T-helper 22 cell (primary cell): ENCODE measurements around the gene CDH11.

Experiments used
- DNase-seq: peaks from one replicate; pipeline ENCODE4 v3.0.0-alpha.2; 2020; ENCODE audit warnings: low read depth

CDH11 gene

DNA sequence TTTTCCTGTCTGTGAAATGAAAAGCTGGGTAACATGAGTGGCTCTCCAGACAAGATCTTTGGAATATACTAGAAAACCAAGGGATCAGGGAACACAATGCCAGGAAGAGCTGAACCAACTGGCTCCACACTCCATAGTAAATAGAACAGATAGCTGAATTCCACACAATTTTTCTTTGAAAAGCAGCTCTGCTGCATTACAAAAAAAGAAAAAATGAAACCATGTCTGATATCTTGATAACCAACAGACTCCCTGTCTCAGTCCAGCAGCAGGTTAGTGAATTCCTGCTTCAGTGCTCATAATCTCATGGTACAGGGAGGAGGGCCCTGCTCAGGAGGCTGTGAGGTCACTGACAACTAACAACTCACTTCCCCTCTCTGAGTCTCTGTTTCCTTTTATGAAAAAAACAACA, 97.1 kb downstream of the CDH11 start:
- DNase-seq, result no peak

DNA sequence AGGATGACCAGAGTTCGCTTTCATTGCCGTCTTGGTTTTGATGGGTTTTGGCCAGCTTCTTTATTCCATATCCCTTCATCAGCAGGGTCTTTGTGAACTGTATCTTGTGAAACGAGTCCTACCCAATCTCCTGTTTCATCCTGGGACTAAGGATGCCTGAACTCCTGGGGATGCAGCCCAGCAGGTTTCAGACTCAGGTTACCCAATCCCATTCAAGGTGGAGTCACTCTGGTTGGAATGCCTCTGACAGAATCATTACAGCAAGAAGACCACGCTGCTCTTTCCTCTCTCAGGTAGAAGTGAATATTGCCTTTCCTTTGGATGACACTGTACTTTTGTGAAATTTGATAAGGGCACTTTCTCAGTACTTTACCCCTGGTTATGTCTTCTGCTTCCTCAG, 98.1 kb downstream of the CDH11 start:
- no peak for DNase-seq

DNA sequence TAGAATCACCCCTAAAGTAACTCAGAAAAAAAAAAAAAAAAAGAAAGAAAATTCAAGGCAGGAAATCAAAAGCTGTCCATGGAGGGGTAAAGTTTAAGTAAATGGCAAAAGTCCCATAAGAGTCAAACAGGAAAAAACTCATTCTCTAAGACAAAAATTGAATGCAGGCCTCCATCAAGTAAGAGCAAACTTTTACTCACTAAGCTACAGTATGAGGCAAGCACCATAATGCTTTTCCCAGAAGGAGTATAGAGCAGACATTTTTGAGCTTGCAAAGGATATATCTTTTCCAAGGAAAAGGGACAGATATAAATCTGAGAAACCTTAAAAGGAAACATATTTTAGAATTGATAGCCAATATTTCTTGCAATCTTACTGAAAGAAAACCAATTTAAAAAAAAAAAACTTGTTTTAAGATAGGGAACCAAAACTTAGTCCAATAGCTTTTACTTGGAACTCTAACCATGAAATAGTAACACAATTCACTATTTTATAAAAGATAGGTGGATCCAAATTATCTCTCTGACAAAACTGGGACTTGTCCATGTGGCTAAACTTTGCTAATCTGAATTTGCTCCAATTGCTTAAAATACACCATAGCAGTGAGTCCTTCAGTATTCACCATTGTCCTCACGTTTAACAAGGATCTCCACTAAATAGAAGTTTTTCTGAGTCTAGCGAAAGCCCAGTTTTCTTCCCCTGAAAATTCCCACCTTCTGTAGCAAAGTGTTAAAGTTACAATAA, 99.8 kb downstream of the CDH11 start:
- no peak for DNase-seq

DNA sequence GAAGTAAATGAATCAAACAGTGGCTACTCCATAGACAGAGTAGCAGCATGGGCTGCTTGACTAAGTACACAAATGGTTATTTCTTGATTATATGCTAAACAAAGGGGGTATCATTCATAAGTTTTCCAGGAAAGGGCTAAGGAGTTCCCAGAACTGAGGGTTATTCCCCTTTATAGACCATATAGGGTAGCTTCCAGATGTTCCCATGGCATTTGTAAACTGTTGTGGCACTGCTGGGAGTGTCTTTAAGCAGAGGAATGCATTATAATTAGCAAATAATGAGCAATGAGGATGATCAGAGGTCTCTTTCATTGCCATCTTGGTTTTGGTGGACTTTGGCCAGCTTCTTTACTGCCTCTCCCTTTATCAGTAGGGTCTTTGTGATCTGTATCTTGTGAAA, 105.1 kb downstream of the CDH11 start:
- DNase-seq, result no peak

DNA sequence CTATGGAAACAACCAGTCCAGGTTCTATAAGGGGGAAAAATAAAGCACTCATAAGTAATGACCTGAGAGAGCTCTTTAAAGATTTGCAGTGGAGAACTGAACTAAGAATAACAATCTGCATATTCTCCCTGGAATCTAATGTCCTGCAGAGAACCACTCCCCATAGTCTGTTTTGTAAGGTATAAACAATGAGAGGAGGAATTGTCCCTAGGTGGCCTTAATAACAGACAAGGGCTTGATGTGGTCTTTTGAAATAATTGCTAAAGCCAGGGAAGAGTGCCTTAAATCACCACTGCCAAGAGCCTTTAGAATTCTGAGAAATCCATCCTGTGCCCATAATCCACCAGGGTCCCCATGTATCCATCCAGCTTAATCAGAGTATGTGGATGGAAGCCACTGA, 106.3 kb downstream of the CDH11 start:
- no peak for DNase-seq

DNA sequence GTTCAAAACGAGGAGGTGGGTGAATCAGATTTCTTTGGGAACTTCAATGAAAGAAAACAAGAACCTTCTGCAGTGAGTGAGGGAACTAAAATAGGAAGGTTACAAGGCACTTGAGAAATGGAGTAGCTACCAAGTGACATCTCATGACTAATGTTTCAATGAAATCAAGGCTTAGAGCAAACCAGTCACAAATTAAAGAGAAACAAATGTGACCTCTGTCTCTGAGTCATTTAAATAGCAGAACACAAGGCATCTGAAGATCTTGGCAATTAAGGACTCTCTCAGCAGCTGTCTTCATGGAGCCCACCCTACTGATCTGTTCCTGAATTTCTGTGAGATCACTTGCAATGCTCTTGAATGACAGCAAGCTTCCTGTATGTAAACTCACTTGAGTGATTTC, 109.5 kb downstream of the CDH11 start:
- DNase-seq, result no peak

DNA sequence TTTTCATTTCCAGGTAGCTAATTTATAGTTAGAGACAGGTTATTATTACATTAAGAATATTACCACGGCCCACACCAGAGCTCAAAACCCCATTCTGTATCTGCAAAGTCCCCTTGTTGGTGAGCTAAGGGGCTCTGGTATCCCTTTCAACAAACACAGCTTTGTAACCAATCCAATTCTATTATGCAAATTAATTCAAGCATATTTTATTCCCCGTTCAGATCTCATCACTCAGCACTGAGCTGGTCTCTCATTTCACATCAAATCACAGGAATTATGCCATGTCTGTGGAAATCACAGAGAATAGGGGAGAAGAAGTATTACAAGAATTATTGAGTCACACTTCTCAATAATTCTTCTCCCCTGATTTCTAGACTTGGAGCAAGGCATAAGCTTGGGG, 111.7 kb downstream of the CDH11 start:
- DNase-seq, result no peak

DNA sequence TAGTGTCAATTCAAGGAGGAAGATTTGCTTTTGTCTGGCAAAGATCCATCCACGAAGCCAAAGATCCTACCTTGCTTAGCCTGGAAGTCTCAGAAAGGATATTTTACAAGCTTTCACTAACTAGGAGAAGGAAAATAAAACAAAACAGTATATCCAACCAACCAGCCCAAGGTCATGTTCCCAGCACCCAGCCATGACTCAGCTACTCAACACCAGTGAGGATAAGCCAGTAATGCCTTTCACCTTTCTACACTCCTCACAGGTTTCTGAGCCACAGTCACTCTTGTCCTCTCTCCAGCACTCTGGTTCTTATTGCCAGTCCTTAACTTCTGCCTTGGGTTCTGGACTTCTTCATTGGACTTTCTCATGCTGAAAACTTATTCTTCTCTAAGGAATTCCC, 116.2 kb downstream of the CDH11 start:
- DNase-seq, result no peak

DNA sequence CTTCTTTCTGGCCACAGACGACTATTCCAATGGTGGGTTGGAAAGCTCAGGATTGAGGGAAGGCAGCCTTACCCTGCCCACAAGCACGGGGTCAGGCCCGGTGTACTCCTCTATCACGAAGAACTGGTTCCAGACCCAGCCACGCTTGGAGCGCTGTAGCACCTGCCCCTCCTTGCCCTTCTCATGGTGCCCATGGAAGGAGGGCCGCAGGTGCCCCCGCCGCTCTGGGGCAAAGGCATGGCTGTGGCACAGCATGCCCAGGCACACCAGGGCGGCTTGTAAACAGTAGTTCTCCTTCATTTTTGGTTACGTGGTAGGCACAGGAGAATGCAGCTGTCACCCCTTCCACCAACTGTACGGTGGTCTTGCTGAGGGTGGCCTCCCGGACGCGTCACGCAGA, 117.3 kb downstream of the CDH11 start:
- DNase-seq, result no peak

DNA sequence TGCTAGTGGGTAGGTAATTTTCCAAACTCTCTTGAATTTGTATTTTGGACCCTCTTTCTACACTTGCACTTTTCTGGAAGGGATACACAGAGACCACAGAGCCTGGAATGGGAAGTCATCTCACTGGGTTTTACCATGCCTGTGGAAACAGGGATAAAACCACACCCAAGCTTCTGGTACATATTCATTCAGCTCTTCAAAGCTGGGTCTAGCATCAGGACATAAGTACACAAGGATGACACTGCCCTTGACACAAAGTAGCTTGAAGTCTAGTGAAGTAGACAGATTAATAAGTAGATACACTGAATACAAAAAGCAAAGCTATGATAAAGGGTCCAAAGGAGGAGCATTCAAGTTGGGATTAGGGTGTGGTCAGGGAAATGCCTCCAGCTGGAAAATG, 118.2 kb downstream of the CDH11 start:
- no peak for DNase-seq

DNA sequence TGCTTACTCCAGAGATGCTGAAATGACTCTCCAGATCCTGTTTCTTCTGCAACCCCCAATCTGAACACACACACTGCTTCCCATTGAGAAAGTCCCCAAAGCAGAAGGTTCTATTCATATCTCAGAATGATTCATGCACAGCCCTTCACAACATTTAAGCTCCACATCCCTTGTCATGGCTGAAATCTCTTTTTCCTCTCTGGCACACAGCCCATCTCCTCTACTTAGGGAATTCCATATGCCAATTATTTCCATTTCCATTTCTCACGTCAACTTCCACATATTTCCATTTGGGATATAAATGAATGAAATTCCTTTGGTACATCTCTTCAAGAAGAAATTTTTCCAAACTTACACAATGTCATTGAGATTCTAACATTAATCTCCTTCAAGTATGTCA, 119.6 kb downstream of the CDH11 start:
- DNase-seq, result no peak

DNA sequence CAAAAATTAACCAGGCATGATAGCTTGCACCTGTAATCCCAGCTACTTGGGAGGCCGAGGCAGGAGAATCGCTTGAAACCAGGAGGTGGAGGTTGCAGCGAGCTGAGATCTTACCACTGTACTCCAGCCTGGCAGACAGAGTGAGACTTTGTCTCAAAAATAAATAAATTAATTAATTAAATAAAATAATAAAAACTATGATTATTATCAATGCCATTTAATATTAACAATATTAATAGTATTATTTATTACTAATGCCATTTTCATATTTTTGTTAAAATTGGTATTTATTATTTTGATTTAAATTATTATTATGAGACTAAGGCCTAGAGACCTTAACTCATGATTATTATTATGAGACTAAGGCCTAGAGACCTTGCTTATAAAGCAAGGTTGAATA, 121.2 kb downstream of the CDH11 start:
- DNase-seq, result no peak

DNA sequence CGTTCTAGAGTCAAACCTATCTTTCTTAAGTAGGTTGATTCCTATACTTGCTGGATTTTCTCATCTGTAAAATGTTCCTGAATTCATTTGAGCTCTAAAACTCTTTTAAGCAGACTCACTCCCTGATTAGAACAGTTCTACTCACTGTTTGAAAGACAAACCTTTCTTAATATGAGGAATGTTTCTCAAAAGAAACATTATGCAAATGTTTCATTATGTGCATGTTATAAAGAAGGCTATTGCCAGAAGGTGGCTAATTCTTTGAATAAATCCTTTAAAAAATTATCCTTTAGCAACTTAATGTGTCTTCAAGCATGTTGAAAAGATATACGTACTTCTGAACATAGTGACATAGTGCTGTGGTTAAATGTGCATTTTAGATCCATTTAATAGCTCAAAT, 124.1 kb downstream of the CDH11 start:
- no peak for DNase-seq

DNA sequence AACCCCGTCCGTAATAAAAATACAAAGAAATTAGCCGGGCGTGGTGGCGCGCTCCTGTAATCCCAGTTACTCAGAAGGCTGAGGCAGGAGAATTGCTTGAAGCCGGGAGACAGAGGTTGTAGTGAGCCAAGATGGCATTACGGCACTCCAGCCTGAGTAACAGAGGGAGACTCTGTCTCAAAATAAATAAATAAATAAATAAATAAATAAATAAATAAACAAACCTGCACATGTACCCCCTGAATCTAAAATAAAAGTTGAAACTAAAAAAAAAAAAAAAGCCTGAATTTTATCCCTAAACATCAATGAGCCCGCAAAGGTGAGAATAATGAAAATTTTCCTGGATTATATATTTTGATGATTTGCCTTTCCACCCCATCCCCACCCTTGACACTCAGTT, 124.7 kb downstream of the CDH11 start:
- no peak for DNase-seq

DNA sequence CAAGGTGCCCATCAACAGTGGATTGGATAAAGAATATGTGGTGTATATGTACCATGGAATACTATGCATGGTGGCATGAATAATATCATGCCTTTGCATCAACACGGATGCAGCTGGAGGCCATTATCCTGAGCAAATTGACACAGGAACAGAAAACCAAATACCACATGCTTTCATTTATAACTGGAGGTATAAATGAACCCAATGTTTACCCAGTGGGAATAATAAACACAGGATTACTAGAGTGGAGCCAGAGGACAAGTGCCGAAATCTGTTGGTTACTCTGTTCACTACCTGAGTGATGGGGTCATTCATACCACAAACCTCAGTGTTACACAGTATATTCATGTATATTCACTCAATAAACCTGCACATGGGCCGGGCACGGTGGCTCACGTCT, 125.2 kb downstream of the CDH11 start:
- no peak for DNase-seq

DNA sequence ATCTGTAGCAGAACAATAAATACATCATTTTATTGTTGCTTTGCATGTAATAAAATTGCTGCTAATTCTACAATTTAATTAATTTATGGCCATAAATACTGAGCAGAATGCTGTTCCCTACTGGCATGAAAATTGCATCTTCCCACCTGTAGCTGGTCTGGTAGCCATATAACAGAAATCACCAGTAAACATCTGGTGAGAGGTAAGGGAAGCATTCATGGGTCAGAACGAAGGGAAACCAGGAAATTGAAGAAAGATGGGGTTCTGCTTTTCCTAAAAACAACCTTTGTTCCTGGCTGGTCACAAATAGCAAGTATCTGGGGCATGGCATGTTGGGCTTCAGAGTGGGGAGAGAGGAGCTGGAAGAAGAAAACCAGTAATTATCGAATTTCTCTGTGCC, 128.4 kb downstream of the CDH11 start:
- no peak for DNase-seq

DNA sequence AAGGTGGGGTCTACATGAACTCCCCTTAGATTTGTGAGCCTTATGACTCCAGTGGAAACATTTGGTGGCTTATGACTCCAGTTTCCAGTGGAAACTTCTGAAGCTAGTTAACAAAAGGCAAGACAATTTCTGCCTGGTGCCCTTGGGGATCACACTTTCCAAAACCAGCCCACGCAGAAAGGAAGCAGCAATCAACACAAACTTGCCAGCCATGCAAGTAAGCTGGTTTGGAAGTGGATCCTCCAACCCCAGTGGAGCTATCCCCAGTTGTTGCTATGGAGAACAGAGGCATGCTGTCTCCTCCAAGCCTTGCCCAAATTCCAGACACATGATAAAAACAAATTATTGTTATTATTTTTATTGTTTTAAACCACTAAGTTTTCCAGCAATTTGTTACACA, 130.9 kb downstream of the CDH11 start:
- DNase-seq, result no peak

DNA sequence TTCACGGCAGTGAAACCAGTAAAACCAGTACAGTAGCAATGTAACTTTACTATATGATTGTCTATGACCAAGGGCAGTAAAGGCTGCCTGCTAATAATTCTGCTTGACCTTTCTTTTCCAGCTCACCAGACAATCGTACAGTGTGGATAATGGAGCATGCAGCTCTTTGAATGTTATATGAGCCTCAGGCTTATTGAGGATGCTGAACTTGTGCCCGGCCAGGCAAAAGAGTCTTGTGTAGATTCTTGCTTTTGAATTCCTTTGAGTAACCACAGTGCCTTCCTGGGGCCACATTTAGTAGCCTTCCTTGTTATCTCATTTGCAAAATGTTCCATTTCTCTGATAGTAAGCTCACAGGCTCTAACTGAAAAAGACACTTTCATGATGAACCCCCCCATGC, 131.8 kb downstream of the CDH11 start:
- no peak for DNase-seq

DNA sequence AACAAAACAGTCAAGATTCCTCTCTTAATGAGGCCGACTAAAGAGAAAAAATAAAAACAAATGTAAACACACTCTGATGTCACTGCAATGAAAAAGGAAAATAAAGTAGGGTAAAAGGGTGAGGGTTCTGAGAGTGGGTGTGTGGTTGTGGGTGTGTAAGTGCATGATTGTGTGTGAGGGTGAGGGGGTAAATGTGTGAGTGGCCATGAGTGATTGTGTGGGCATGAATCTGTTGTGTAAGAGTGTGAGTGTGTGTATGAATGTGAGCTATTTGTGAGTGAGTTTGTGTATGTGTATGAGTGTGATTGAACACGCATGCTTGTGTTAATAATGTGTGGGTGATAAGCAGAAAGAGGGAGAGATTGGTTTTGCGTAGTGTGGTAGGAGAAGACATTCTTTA, 132.8 kb downstream of the CDH11 start:
- DNase-seq, result no peak

DNA sequence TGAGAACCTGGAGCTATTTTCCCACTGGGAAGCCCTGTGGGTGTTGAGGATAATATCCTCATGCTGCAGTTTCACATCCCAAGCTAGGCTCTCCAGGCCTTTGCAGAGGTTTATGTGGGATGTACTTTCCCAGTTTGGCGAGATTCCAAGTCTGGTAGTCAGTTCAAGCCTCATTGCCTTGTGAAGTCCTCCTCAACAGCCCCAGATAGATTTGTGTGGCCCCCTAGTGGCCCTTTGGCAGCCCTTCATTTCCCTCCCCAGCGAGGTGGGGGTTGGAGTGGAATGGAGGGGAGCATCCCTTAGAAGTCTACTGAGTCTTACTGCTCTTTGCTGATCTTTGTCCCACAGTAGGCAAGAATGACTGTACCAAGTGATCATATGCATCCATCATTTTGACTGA, 137.9 kb downstream of the CDH11 start:
- DNase-seq, result no peak

DNA sequence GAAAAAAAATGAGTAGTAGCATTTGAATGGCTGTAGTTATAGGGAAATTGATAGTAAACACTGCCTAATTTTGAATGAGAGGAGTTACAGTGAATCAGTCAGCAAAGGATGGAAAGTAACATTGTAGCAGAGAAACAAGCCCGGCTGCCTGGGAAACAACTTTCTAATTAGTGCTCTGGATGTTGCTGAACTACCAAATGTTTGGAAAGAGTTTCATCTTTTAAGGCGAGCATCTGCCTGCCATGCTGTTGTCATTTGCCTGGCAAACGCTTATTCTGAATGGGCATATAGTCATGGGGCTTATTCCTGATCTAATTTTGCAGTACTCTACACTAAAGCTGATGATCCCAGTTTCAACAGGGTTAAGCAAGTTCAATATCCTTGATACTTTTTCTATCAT, 138.6 kb downstream of the CDH11 start:
- DNase-seq, result no peak

DNA sequence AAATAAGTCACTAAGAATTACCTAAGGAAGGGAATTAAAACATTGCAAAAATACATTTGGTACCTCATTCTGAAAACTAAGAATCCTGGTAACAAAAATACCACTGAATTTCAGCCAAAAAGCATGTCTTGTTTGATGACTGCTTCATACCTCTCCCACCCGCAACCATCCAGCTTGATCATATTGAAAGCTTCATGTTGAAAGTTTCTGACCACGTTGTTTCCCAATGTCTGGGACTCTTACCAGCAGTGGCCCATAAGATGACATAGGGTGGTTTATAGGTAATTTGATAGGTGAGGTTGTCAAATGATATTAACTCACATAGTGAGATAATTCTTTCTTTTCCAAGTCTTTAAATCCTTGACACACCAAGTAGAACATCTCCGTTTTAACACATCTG, 139.3 kb downstream of the CDH11 start:
- DNase-seq, result no peak

DNA sequence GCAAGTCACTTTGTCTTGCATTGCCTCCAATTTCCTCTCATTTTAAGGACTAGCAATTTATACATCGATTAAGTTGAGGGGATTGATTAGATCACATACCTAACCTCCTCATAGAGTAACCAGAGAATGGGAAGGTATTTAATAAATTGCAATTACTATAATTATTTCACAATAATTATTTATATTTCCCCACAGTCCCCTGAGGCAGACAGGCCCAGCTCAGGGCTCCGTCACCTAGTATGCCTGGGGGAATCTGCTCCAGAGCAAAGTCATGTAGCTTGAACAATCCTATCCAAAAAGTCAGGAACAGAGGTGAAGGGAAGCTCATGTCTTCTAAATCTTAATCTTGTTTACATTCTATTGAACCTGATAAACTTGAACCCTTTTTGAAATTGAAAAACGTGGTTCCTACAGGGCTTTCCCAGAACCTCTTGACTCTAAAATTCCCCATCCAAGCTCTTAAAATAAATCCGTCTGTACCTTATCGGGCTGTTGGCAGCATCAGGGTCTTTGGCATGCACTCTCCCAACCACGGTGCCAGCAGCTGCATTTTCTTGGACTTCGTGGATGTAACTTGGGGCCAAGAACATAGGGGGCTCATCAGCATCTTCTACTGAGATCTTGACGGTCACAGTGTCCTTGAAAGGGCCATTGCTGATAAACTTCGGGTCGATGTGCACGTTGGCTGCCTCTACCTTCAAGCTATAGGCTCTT, 140.1 kb downstream of the CDH11 start:
- no peak for DNase-seq
